ENCODE results near the gene COL4A6. TPM values are rescaled to one million over a fixed set of nuclear protein-coding genes. Genes with fewer than 3 reads are reported as not detected.
A peak's percentile ranks its signal among the peaks of the same experiment; 100 is the strongest.

COL4A6 gene
- total and polyA plus RNA-seq, 2 of the 8 experiments (the other 6 are each of a cell fraction or from before 2014, with no cell fraction given) = 5.9 to 11.8 TPM

- H4K8ac ChIP-seq (ENCODE audit: extremely low read depth, insufficient read depth, low read length) = no peak overlapping the region
- no peak overlapping the region for H2BK120ac ChIP-seq (replicated peaks; ENCODE audit: low read depth, low read length)
- no peak overlapping the region for H2BK15ac ChIP-seq (ENCODE audit: low read length)
- H3K27ac ChIP-seq (ENCODE audit: low read depth, low read length) = no peak overlapping the region
- H4K20me1 ChIP-seq (replicated peaks in 1 of 2; ENCODE audit: control insufficient read depth in 1 of 2, insufficient read depth in 2 of 2, low read length in 2 of 2) = no peaks in the 10 kb centered on the region
- H3K56ac ChIP-seq (replicated peaks; ENCODE audit: insufficient read length, low read depth, low read length) = no peak overlapping the region
- no peak overlapping the region for H2AFZ ChIP-seq (ENCODE audit: low read length)
- H3K36me3 ChIP-seq (ENCODE audit: control insufficient read depth in 2 of 4, insufficient read depth in 4 of 4, low read length in 3 of 4) = no peaks in the 10 kb centered on the region
- H3K79me1 ChIP-seq (ENCODE audit: low read depth, low read length) = no peaks in the 10 kb centered on the region
- ChIA-PET POLR2A (ENCODE audit: partially characterized antibody) (no interaction called here), CTCF (ENCODE audit: partially characterized antibody) (interaction anchor here (1.4 to 4.3 kb wide), 4 partner anchors 15 to 230 kb away, joined by 3 to 38 read pairs (median 4); no protein-coding TSS in a partner anchor)
- H3K4me1 ChIP-seq (replicated peaks in 1 of 4; ENCODE audit: control insufficient read depth in 3 of 4, insufficient read depth in 4 of 4, low read length in 3 of 4) = no peaks in the 10 kb centered on the region; a peak in 1 of 7 replicates
- no peak overlapping the region for H4K91ac ChIP-seq (replicated peaks; ENCODE audit: insufficient read length, low read length)
- no peak overlapping the region for H3K4ac ChIP-seq (replicated peaks; ENCODE audit: insufficient read length, low read depth, low read length)
- no peak overlapping the region for H2AK5ac ChIP-seq (ENCODE audit: low read depth, low read length)
- H2BK12ac ChIP-seq (ENCODE audit: low read depth, low read length) = no peak overlapping the region
- 98% methylated on average over 6 of the region's 6 CpGs; no CpG with 5 or more reads in 1 of the 2 experiments for WGBS, 2 experiments (ENCODE audit: extremely low coverage in 1 of 2, insufficient coverage in 1 of 2, insufficient read length in 1 of 2, insufficient replicate concordance in 2 of 2, low coverage in 1 of 2, low lambda C conversion rate in 2 of 2, missing lambda C conversion rate in 1 of 2)
- no peak for DNase-seq (ENCODE audit: low read depth in 1 of 2, low spot score in 2 of 2)
- no peak overlapping the region for H3K14ac ChIP-seq (ENCODE audit: insufficient read length)
- H3K23ac ChIP-seq (ENCODE audit: insufficient read length) = no peak overlapping the region
- H3K27me3 ChIP-seq (replicated peaks in 1 of 4; ENCODE audit: control insufficient read depth in 3 of 4, extremely low read depth in 1 of 4, insufficient read depth in 3 of 4, low read length in 3 of 4) = no peaks in the 10 kb centered on the region; a peak in 1 of 7 replicates
- H3K18ac ChIP-seq (ENCODE audit: extremely low read depth, low read length) = no peak overlapping the region
- H2BK20ac ChIP-seq (ENCODE audit: low read length) = no peak overlapping the region
- H2BK5ac ChIP-seq (ENCODE audit: low read depth, low read length) = no peak overlapping the region
- H3K23me2 ChIP-seq (ENCODE audit: low read depth, low read length) = no peaks in the 10 kb centered on the region
- TF ChIP-seq SIX5 (IDR thresholded peaks at IDR 0.05; ENCODE audit: low read depth, low read length) = no peak
- 0 out of 4 replicates have a peak, but pooled peaks of 1 of the 2 experiments have one; percentile 13 for TF ChIP-seq RAD21 (IDR thresholded peaks at IDR 0.05 in 1 of 2, conservative IDR thresholded peaks at IDR 0.05 in 1 of 2; ENCODE audit: low read depth in 2 of 2, low read length in 2 of 2)
- no peaks in the 10 kb centered on the region for H3K9me3 ChIP-seq (ENCODE audit: insufficient read depth in 2 of 2, low read depth in 1 of 2, low read length in 1 of 2)
- FAIRE-seq = no peak
- H3K4me2 ChIP-seq (ENCODE audit: insufficient read depth in 1 of 2, low read depth in 2 of 2, low read length in 2 of 2) = no peak overlapping the region
- H3K4me3 ChIP-seq (ENCODE audit: extremely low read depth in 1 of 4, insufficient read depth in 2 of 4, low read depth in 3 of 4, low read length in 4 of 4) = no peak overlapping the region
- no peak overlapping the region for H4K5ac ChIP-seq (ENCODE audit: insufficient read length, low read depth, low read length)
- no peak overlapping the region for H3K9ac ChIP-seq (replicated peaks in 1 of 4; ENCODE audit: extremely low read depth in 1 of 4, low read depth in 3 of 4, low read length in 3 of 4)
- H3K79me2 ChIP-seq (ENCODE audit: control insufficient read depth in 1 of 2, insufficient read depth in 2 of 2, low read length in 2 of 2) = no peaks in the 10 kb centered on the region
Observed at GRCh38 chrX:108307132-108308085, 130.8 kb downstream of the COL4A6 start.

All from H1 (cell line).